H9 (cell line): Measurements from ENCODE around the gene SMARCD3. TPM values are rescaled to one million over a fixed set of nuclear protein-coding genes. Genes with fewer than 3 reads are reported as not detected.

Source experiments
- DNase-seq: peaks from one replicate; pipeline ENCODE4 v3.0.0-alpha.2; 2017
- H2AFZ ChIP-seq: one replicate; pipeline ENCODE4 v1.6.1; 2013; ENCODE audit warnings: mild to moderate bottlenecking, low read length, control low read depth, moderate library complexity
- H2AK5ac ChIP-seq: 2 replicates; pipeline ENCODE4 v1.6.1; 2013; ENCODE audit warnings: low read length, control low read depth, mixed read lengths; ENCODE audit not compliant: insufficient read length
- H2BK120ac ChIP-seq: one replicate; pipeline ENCODE4 v1.6.1; 2013; ENCODE audit warnings: low read depth, mild to moderate bottlenecking, low read length, control low read depth, inconsistent platforms; ENCODE audit not compliant: poor library complexity, severe bottlenecking
- H2BK12ac ChIP-seq: 2 replicates; pipeline ENCODE4 v1.6.1; 2013; ENCODE audit warnings: low read length, control low read depth, mixed read lengths, low read depth; ENCODE audit not compliant: insufficient read length
- H2BK15ac ChIP-seq: 2 replicates; pipeline ENCODE4 v1.6.1; 2013; ENCODE audit warnings: low read depth, low read length, control low read depth
- H2BK20ac ChIP-seq: one replicate; pipeline ENCODE4 v1.6.1; 2013; ENCODE audit warnings: low read depth, mild to moderate bottlenecking, low read length, control low read depth, inconsistent platforms; ENCODE audit not compliant: poor library complexity, severe bottlenecking
- H2BK5ac ChIP-seq: 2 replicates; pipeline ENCODE4 v1.6.1; 2013; ENCODE audit warnings: low read length, control low read depth, mixed read lengths; ENCODE audit not compliant: insufficient read length
- H3K14ac ChIP-seq: 2 replicates; pipeline ENCODE4 v1.6.1; 2013; ENCODE audit warnings: low read length, control low read depth; ENCODE audit not compliant: insufficient read depth
- H3K18ac ChIP-seq: 2 replicates; pipeline ENCODE4 v1.6.1; 2013; ENCODE audit warnings: low read depth, mild to moderate bottlenecking, mixed read lengths, low read length, control low read depth; ENCODE audit not compliant: insufficient read length
- H3K23ac ChIP-seq: 2 replicates; pipeline ENCODE4 v1.6.1; 2013; ENCODE audit warnings: low read length, control low read depth, mixed read lengths, low read depth; ENCODE audit not compliant: insufficient read length
- H3K23me2 ChIP-seq: 2 replicates; pipeline ENCODE4 v1.6.1; 2013; ENCODE audit warnings: low read depth, mild to moderate bottlenecking, mixed read lengths, low read length, control low read depth; ENCODE audit not compliant: insufficient read length, poor library complexity, severe bottlenecking
- H3K27ac ChIP-seq: 2 replicates; pipeline ENCODE4 v1.5.1; 2013; ENCODE audit warnings: low read length, control low read depth, mixed read lengths, low read depth; ENCODE audit not compliant: insufficient read length
- H3K27me3 ChIP-seq: 2 replicates; pipeline ENCODE4 v1.6.1; 2013; ENCODE audit warnings: low read length, control low read depth, inconsistent platforms; ENCODE audit not compliant: insufficient read depth
- H3K4ac ChIP-seq: 2 replicates; pipeline ENCODE4 v1.6.1; 2013; ENCODE audit warnings: low read depth, mild to moderate bottlenecking, control low read depth, inconsistent platforms, low read length, moderate library complexity
- H3K4me1 ChIP-seq: 2 replicates; pipeline ENCODE4 v1.6.1; 2013; ENCODE audit warnings: low read length, control low read depth, inconsistent platforms; ENCODE audit not compliant: insufficient read depth
- H3K4me2 ChIP-seq: 2 replicates; pipeline ENCODE4 v1.6.1; 2013; ENCODE audit warnings: low read length, control low read depth, mixed read lengths; ENCODE audit not compliant: insufficient read length, insufficient read depth
- H3K56ac ChIP-seq: 2 replicates; pipeline ENCODE4 v1.6.1; 2013; ENCODE audit warnings: low read depth, mild to moderate bottlenecking, mixed read lengths, low read length, control low read depth; ENCODE audit not compliant: insufficient read length
- H3K79me1 ChIP-seq: 2 replicates; pipeline ENCODE4 v1.6.1; 2013; ENCODE audit warnings: low read depth, mild to moderate bottlenecking, moderate library complexity, low read length, control low read depth, inconsistent platforms; ENCODE audit not compliant: insufficient read depth, poor library complexity, severe bottlenecking
- H3K79me2 ChIP-seq: 2 replicates; pipeline ENCODE4 v1.6.1; 2013; ENCODE audit warnings: low read length, control low read depth, inconsistent platforms; ENCODE audit not compliant: insufficient read depth
- H3K9ac ChIP-seq: 2 replicates; pipeline ENCODE4 v1.6.1; 2013; ENCODE audit warnings: low read length, control low read depth, mixed read lengths; ENCODE audit not compliant: insufficient read length; ENCODE audit errors: extremely low read depth
- H3K9me3 ChIP-seq: one replicate; pipeline ENCODE4 v1.6.1; 2013; ENCODE audit warnings: low read depth, low read length, inconsistent platforms; ENCODE audit not compliant: control insufficient read depth
- H3T11ph ChIP-seq: one replicate; pipeline ENCODE4 v1.6.1; 2013; ENCODE audit warnings: mild to moderate bottlenecking, low read length, control low read depth, inconsistent platforms
- H4K20me1 ChIP-seq: one replicate; pipeline ENCODE4 v1.6.1; 2013; ENCODE audit not compliant: control insufficient read depth, insufficient read length, insufficient read depth
- H4K5ac ChIP-seq: 2 replicates; pipeline ENCODE4 v1.6.1; 2013; ENCODE audit warnings: low read depth, mild to moderate bottlenecking, mixed read lengths, low read length, control low read depth; ENCODE audit not compliant: insufficient read length
- H4K8ac ChIP-seq: replicated peaks from 2 replicates; pipeline ENCODE4 v1.6.1; 2013; ENCODE audit warnings: low read length, control low read depth, mixed read lengths, low read depth; ENCODE audit not compliant: insufficient read length
- H4K91ac ChIP-seq: 2 replicates; pipeline ENCODE4 v1.6.1; 2013; ENCODE audit warnings: low read depth, mild to moderate bottlenecking, moderate library complexity, mixed read lengths, low read length, control low read depth; ENCODE audit not compliant: insufficient read length
- H3K27ac Mint-ChIP-seq, 3 experiments: 2 replicates in 2 of 3; 3 replicates in 1 of 3; pipeline ENCODE4 v1.8.0; 2020 to 2021; ENCODE audit warnings: mixed read lengths in 3 of 3, mild to moderate bottlenecking in 1 of 3, moderate library complexity in 1 of 3
- H3K27me3 Mint-ChIP-seq: 2 replicates; pipeline ENCODE4 v1.8.0; 2021; ENCODE audit warnings: low read depth, mild to moderate bottlenecking, moderate library complexity, mixed read lengths
- H3K36me3 Mint-ChIP-seq, 3 experiments: 2 replicates in 2 of 3; 3 replicates in 1 of 3; pipeline ENCODE4 v1.8.0; 2020 to 2021; ENCODE audit warnings: low read depth in 3 of 3, mixed read lengths in 3 of 3; ENCODE audit not compliant: insufficient read depth in 1 of 3
- H3K4me1 Mint-ChIP-seq, 2 experiments: 2 replicates each; pipeline ENCODE4 v1.8.0; 2020; ENCODE audit warnings: mixed read lengths in 2 of 2
- H3K4me3 Mint-ChIP-seq, 2 experiments: 2 replicates in 1 of 2; 3 replicates in 1 of 2; pipeline ENCODE4 v1.8.0; 2020 to 2021; ENCODE audit warnings: mild to moderate bottlenecking in 2 of 2, mixed read lengths in 2 of 2, moderate library complexity in 1 of 2
- H3K9me3 Mint-ChIP-seq, 2 experiments: 2 replicates in 1 of 2; 3 replicates in 1 of 2; pipeline ENCODE4 v1.8.0; 2020; ENCODE audit warnings: mild to moderate bottlenecking in 2 of 2, mixed read lengths in 2 of 2, moderate library complexity in 1 of 2
- CTCF ChIP-seq: fragments of 200-600 bp; sonication (generic); conservative IDR thresholded peaks from 3 replicates; pipeline ENCODE4 v1.8.0; 2021; ENCODE audit warnings: antibody characterized with exemption, mild to moderate bottlenecking
- WGBS: extraction: QIAGEN DNeasy Blood & Tissue Kit; methylation state at CpG from one replicate; pipeline ENCODE4 v1.1.7; 2013; ENCODE audit warnings: missing lambda C conversion rate, low lambda C conversion rate, mixed read lengths; ENCODE audit not compliant: insufficient read length; ENCODE audit errors: extremely low coverage; 5-methylcytosine and 5-hydroxymethylcytosine counted together
- total RNA-seq: library from RNA; stranded (reverse); gene quantifications from 2 replicates; pipeline ENCODE4 v1.2.1, GENCODE V29; 2021

Gene SMARCD3
- total RNA-seq, 1 experiment from 2014 or later, result 5.0 TPM

- Mint-ChIP-seq H3K36me3 (peaks cover 0 to 9% (median 0%) of the 10 kb centered on the region in 3 experiments; a peak in 3 of 7 replicates), H3K27ac (no peak overlapping the region), H3K27me3 (peaks cover 43% of the 10 kb centered on the region), H3K9me3 (no peaks in the 10 kb centered on the region), H3K4me3 (no peak overlapping the region), H3K4me1 (peaks cover 13 to 16% of the 10 kb centered on the region in 2 experiments)
- Histone ChIP-seq H3K14ac (no peak overlapping the region), H2BK12ac (no peak overlapping the region), H3K4ac (no peak overlapping the region), H4K20me1 (peaks cover 3% of the 10 kb centered on the region), H3K4me2 (no peak overlapping the region), H4K91ac (no peak overlapping the region), H3K9me3 (no peaks in the 10 kb centered on the region), H3K23me2 (no peaks in the 10 kb centered on the region), H4K5ac (no peak overlapping the region), H2AK5ac (no peak overlapping the region), H2BK120ac (no peak overlapping the region), H2AFZ (no peak overlapping the region), H3K18ac (no peak overlapping the region), H3K79me2 (no peaks in the 10 kb centered on the region), H3K9ac (no peak overlapping the region), H3K56ac (no peak overlapping the region), H4K8ac (no peak overlapping the region), H3K27me3 (no peaks in the 10 kb centered on the region), H3K23ac (no peak overlapping the region), H2BK20ac (no peak overlapping the region), H3K4me1 (peaks cover 5% of the 10 kb centered on the region; the same call in 1 of the 2 replicates), H3K27ac (no peak overlapping the region), H2BK15ac (no peak overlapping the region), H2BK5ac (no peak overlapping the region), H3K79me1 (no peaks in the 10 kb centered on the region), H3T11ph (no peak overlapping the region)
- WGBS, result no CpG with 5 or more reads among the region's 9 CpGs
- no peak for DNase-seq
- TF ChIP-seq CTCF, result no peak
Observed at GRCh38 chr7:151207315-151207714, 41.2 kb downstream of the SMARCD3 start.
